Mucosa of descending colon (tissue), 3 donors: ENCODE data around the gene PCNX1. TPM values are rescaled to one million over a fixed set of nuclear protein-coding genes. Genes with fewer than 3 reads are reported as not detected.
A peak's percentile ranks its signal among the peaks of the same experiment; 100 is the strongest.

Experiments
- ATAC-seq: fragments of 200-7000 bp; cut with Tn5 transposase; one replicate; pipeline ENCODE4 v1.9.1; 2020; ENCODE audit warnings: mild to moderate bottlenecking, moderate library complexity
- DNase-seq, 3 donors: peaks; one replicate each; pipeline ENCODE4 v3.0.0-alpha.2; 2020
- H3K36me3 ChIP-seq: fragments of 200-600 bp; one replicate; pipeline ENCODE4 v1.8.0; 2021; ENCODE audit warnings: low read depth, mild to moderate bottlenecking
- H3K4me1 ChIP-seq: fragments of 200-600 bp; one replicate; pipeline ENCODE4 v1.8.0; 2021; ENCODE audit warnings: low read depth, mild to moderate bottlenecking
- H3K4me3 ChIP-seq: fragments of 200-600 bp; one replicate; pipeline ENCODE4 v1.8.0; 2021; ENCODE audit warnings: mild to moderate bottlenecking
- H3K9me3 ChIP-seq: fragments of 200-600 bp; one replicate; pipeline ENCODE4 v1.8.0; 2021; ENCODE audit warnings: mild to moderate bottlenecking
- intact Hi-C, 2 donors: fragments of 100-400 bp; cut with DNase I in 1 of 2; cut with micrococcal nuclease in 1 of 2; formaldehyde crosslinking; loops; one replicate each; pipeline versions ENCODE4 v1.11.0 to v1.11.1; 2022; cut with DNase I, micrococcal nuclease
- total RNA-seq, 3 donors: library from RNA; stranded (reverse); fragmentation: NEBNext Ultra II Directional in 2 of 3; extraction: Animal tissue kit (Norgen Biotek cat#: 25700) in 2 of 3; gene quantifications; one replicate each; pipeline versions ENCODE4 v1.2.1 to v1.2.4, GENCODE V29; 2021 to 2023
- TF ChIP-seq, protein P1 (sequence below): fragments of 200-600 bp; IDR thresholded peaks from one replicate; pipeline ENCODE4 v1.8.0; 2022; ENCODE audit warnings: antibody characterized with exemption, mild to moderate bottlenecking
- donor health status: DM: no; HTN: no; CAD: no; lungs with moderate emphysema.
- donor health status: DM: no; HTN: no; CAD: no.
- donor health status: DM: no; HTN: yes; CAD: no.

PCNX1 gene
- total RNA-seq, 3 donors from 2014 or later: 27.5 to 49.4 (median 33.5) TPM

DNA sequence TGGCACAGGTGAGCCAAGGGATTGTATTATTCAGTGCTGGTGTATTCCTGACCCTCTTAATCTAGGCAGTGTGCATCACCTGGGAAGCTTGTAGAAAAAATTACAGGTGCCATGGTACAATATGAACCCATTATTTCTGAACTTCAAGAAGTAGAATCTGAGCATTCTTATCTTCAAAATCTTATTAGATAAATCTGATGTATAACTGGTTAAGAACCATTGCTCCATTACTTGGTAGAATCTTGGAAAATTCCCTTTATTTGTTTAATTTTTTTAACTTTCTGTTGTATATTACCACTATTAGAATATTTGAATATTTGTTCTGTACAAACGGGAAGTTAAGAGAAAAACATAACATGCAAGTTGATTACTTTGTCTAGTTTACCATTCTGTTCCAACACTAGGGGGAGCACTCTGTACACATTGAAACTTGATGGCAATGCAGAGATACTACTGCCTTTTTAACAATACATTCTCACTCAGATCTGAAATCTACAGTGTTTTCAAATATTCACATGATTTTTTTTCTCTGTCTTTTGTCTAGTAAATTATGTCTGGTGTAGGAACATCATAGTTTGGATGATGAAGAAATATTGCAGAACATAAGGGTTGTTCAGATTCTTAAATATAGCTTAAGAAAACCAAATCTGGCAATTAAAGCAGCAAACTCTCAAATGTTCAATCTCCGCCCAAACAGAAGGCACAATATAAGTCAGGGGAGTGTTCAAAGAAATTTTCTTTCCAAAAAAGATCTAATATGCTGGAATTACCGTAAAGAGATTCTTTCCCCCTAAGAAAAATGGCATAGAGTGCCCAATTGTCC, 196.6 kb downstream of the PCNX1 start:
- Histone ChIP-seq H3K4me3 (no peak overlapping the region), H3K36me3 (peaks cover 1% of the 10 kb centered on the region), H3K4me1 (no peaks in the 10 kb centered on the region), H3K9me3 (no peaks in the 10 kb centered on the region)
- peak in 1 of 3 donors; percentile 68 for DNase-seq
- ATAC-seq: peak; percentile 85
- TF ChIP-seq, protein P1, sequence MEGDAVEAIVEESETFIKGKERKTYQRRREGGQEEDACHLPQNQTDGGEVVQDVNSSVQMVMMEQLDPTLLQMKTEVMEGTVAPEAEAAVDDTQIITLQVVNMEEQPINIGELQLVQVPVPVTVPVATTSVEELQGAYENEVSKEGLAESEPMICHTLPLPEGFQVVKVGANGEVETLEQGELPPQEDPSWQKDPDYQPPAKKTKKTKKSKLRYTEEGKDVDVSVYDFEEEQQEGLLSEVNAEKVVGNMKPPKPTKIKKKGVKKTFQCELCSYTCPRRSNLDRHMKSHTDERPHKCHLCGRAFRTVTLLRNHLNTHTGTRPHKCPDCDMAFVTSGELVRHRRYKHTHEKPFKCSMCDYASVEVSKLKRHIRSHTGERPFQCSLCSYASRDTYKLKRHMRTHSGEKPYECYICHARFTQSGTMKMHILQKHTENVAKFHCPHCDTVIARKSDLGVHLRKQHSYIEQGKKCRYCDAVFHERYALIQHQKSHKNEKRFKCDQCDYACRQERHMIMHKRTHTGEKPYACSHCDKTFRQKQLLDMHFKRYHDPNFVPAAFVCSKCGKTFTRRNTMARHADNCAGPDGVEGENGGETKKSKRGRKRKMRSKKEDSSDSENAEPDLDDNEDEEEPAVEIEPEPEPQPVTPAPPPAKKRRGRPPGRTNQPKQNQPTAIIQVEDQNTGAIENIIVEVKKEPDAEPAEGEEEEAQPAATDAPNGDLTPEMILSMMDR: peak; percentile 65
- intact Hi-C loops: no loop called here

DNA sequence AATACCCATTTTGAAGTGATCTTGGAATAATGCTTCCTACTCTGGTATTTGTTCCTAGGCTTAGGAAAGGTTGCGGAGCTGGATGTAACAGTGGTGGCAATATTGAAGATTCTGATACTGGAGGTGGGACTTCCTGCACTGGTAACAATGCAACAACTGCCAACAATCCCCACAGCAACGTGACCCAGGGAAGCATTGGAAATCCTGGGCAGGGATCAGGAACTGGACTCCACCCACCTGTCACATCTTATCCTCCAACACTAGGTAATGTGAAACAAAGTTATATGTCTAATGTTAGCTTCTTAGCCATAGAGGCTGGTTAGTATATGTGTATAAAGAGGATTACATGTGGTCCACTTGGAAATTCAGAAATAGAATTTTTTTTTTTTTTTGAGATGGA, 197.9 kb downstream of the PCNX1 start:
- Histone ChIP-seq H3K9me3 (no peaks in the 10 kb centered on the region), H3K4me3 (no peak overlapping the region), H3K4me1 (no peaks in the 10 kb centered on the region), H3K36me3 (peaks cover 8% of the 10 kb centered on the region)
- TF ChIP-seq, protein P1: no peak
- intact Hi-C loops: no loop called here
- peak; percentile 34 for ATAC-seq
- DNase-seq: no peak

DNA sequence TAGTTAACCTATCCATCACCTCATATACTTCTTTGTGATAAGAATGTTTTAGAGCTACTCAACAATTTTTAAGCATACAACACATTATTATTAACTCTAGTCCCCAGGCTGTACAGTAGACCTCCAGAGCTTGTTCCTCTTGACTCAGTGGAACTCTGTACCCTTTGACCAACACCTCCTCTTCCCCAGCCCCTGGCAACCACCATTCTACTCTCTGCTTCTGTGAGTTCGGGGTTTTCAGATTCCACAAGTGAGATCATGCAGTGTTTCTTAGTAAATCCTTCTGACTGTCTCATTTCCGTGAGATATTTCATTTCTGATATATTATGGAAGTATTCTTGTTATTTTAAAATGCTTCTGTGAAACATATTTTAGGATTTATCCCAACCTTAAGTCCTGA, 200.7 kb downstream of the PCNX1 start:
- H3K4me3 ChIP-seq: no peak overlapping the region
- H3K9me3 ChIP-seq: no peaks in the 10 kb centered on the region
- TF ChIP-seq, protein P1: no peak
- DNase-seq (no peak), ATAC-seq (no peak)
- intact Hi-C loops: no loop called here
- peaks cover 8% of the 10 kb centered on the region for H3K36me3 ChIP-seq
- no peaks in the 10 kb centered on the region for H3K4me1 ChIP-seq

DNA sequence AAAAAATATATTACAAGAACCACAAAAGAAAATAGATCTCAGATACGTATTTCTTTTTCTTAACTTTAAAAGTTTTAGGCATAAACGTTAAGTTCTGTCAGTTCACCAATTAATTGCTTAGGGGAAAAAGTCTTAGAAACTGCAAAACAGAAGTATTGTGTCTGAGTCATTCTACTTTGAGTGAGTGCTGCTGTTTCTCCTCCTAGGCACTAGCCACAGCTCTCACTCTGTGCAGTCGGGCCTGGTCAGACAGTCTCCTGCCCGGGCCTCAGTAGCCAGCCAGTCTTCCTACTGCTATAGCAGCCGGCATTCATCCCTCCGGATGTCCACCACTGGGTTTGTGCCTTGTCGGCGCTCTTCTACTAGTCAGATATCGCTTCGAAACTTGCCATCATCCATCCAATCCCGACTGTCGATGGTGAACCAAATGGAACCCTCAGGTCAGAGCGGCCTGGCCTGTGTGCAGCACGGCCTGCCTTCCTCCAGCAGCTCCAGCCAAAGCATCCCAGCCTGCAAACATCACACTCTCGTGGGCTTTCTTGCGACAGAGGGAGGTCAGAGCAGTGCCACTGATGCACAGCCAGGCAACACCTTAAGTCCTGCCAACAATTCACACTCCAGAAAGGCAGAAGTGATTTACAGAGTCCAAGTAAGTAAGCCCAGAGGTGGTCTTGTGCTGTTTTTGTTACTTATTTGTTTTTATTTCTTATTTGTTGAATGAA, 201.3 kb downstream of the PCNX1 start:
- no peak for DNase-seq
- TF ChIP-seq, protein P1: no peak
- Histone ChIP-seq H3K9me3 (no peaks in the 10 kb centered on the region), H3K4me3 (no peak overlapping the region), H3K4me1 (no peaks in the 10 kb centered on the region), H3K36me3 (peaks cover 8% of the 10 kb centered on the region)
- intact Hi-C loops: no loop called here
- ATAC-seq: no peak

DNA sequence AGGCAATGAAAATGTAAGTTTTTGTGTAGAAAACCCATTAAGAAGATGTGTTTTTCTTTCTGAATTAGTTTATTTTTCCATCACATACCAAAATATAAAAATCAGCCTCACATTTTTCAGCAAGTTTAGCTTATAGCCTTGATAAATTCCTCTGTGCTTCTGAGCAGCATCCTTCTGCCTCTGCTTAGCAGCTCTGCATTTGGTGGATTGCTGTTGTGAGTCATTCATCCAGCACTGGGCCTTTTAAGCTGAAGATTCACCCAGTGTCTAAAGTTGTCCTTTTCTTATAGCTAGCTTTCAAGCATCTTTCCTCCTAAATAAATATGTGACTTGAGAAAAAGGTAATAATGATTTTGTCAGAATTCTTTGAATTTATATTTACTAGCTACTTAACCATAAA, 206.1 kb downstream of the PCNX1 start:
- DNase-seq (no peak), ATAC-seq (no peak)
- Histone ChIP-seq H3K9me3 (no peaks in the 10 kb centered on the region), H3K4me1 (peaks cover 27% of the 10 kb centered on the region), H3K36me3 (peaks cover 8% of the 10 kb centered on the region), H3K4me3 (no peak overlapping the region)
- TF ChIP-seq, protein P1: no peak
- intact Hi-C loops: no loop called here
